Measurements from ENCODE around the gene RCOR1. TPM values are rescaled to one million over a fixed set of nuclear protein-coding genes. Genes with fewer than 3 reads are reported as not detected.
"Not testable (repeated sequence)": the region's sequence is repeated elsewhere in the genome, so short reads cannot be mapped to it uniquely, and the experiment has no call there.

RCOR1 gene
- total RNA-seq, 1 donor from 2014 or later = 21.9 TPM

DNA sequence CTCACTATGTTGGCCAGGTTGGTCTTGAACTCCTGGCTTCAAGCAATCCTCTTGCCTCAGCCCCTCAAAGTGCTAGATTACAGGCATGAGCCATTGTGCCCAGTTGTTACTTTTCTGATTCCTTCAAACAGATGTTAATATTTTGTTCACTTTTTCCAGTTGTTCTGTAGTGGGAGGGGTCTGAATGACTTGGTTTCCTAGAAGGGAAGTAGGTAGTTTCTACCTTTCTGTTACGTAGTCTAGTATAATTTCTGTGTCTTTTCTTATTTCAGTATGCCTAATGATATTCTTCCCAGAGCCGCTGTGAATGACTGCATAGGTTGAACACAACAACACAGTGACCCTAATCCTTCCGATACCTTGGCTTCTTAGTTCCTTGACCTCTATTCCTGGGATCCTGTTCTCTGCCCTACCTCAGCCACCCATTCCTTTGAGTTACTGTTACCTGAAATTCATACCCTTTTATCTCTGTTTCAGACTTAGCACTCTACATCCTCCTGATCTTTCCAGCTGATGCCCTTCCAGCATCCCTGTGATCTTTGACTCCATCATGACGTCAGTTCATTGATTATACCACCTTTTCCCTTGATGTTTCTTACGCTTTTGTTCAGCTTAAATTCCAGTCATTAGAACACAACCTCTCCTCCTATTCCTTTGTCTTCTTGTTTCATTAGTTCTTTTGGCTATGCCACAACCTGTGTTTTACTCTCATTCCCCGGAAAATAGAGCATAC is 33.3 kb downstream of the RCOR1 start:
- no peak for DNase-seq (ENCODE audit: low spot score)

DNA sequence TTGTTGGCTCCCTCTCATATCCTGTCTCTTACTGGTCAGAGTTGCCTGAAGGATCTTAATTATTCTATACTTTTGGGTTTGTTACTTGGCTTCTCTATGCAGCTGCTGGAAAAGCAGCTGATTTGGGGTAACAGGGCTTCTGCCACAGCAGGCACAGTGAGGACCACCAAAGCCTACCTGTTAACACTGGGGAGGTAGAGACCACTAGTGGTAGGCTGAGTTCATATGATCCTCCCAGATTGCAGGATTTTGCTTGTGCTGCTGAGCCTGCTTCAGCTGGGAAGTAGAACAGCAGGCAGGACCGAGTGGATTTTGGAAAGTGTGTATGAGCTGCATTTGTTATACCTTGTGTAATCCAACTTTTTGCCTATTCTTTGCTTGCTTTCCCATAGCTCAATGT is 34.1 kb downstream of the RCOR1 start:
- no peak for DNase-seq (ENCODE audit: low spot score)

DNA sequence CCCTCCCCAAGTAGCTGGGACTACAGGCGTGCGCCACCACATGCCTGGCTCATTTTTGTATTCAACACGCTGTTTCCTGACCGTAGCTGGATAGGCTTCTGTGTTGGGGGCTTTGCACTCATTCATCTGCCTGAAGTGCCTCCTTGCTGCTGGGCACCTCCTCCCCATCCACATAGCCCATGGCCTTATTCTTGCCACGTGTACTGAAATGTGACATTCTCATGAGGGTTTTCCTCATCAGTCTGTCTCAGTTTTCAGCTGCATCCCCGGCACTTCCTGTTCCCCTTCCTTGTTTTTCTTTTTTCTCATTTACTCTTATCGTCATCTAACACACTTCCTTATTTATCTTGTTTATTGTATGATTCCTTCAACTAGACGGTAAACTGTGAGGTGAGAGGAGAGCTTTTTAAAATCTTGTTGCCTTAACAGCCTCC is 36.6 kb downstream of the RCOR1 start:
- DNase-seq (ENCODE audit: low spot score) = no peak

DNA sequence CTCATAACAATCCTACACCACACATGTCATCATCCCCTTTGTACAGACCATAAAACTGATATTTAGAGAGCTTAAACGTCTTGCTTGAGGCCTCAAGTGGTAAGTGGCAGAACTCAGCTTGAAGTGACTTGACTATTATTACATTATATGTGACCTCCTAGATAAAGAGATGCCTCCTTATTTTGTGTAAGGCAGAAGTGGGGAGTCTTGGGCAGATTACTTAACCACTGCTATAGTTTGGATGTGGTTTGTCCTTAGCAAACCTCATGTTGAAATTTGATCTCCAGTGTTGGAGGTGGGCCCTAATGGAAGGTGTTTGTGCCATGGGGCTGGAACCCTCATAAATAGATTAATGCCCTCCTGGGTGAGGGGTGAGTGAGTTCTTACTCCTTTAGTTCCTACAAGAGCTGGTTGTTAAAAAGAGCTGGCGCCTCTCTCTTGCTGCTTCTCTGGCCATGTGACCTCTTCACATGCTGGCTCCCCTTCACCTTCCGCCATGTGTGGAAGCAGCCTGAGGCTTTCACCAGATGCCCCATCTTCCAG is 37.4 kb downstream of the RCOR1 start:
- DNase-seq (ENCODE audit: low spot score) = no peak

DNA sequence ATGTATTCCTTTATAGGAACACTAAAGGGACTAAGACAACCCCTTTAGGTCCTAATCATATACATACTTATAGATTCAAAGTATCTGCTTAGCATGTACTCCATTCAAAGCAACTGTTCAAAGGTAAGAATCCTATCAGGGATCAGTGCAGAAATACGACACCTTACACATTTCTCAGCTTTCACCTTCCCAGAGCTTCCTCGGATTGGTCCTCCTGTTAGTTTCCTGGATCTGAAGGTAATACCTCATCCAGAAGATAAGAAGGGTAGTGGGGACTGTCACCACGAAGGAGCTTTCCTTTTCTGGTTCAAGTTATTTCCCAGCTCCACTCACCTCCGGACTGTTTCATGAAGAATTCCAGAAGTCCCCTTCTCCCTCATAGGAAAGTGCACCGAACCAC is 38.0 kb downstream of the RCOR1 start:
- no peak for DNase-seq (ENCODE audit: low spot score)

DNA sequence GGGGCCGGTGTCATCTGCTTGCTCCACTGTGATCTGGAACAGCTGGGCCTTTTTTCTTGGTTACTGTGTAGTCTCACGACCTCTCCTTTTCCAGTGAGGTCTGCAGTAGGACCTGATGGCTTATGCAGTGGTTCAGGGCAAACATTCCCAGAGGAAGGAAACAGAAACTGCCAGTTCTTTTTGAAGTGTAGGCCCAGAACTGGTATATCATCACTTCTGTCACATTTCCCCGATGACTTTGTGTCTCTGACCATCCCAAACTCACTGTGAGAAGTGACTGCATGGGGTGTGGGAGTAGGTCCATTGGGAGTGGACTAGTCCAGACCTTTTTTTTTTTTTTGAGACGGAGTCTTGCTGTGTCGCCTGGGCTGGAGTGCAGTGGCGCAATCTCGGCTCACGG is 38.4 kb downstream of the RCOR1 start:
- DNase-seq (ENCODE audit: low spot score) = no peak

DNA sequence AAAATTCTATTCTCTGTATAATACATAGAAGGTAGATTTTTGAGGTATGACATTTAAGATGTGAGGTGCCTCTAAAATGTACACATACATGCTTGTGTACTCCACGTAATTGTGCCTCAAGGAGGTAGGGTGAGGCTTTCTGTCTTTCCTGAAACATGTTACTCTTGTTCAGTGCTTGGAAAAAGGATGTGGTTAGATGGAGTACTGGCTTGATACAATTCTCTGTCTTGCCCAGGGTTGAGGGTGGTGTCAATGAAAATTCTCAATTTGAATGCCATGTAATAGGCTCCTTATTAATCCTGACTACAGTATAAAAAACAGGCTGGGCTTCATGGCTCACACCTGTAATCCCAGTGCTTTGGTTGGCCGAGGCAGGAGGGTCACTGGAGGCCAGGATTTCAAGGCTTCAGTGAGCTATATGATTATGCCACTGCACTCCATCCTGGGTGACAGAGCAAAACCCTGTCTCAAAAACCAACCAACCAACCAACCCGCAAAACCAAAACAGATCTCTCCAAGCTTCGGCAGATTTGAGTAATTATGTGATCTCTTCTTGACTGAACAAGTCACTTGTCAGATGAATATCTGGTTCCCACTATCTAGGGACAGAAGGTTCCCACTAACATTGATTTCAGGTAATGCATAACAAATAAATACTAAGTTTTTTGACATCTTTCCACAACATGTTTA is 41.6 kb downstream of the RCOR1 start:
- no peak for DNase-seq (ENCODE audit: low spot score)

DNA sequence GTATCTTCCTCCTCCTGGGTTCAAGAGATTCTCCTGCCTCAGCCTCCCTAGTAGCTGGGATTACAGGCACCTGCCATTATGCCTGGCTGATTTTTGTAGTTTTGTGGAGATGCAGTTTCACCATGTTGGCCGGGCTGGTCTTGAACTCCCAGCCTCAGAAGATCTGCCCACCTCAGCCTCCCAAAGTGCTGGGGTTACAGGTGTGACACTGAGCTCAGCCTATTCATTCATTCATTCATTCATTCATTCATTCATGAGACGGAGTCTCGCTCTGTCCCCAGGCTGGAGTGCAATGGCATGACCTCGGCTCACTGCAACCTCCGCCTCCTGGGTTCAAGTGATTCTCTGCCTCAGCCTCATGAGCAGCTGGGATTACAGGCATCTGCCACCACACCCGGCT is 47.2 kb downstream of the RCOR1 start:
- DNase-seq (ENCODE audit: low spot score) = not testable (repeated sequence)

DNA sequence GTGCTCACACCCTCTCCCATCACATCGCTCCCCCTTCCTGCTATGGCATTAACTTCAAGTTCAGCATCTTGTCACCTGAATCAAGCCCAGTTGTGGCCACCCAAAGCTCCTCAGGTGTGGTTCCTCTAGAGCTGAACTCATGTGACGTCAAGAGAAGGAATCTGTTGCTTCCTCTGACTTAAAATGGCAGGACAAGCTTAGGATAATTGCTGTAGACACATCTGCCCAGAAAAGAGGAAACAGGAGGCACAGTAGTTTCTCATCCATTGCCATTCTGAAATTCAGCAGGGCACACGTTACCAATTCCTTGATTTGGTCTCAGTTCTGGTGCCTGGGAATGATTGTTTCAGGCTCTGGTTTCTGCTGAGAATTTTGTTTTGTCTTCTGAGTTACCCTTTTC is 52.1 kb downstream of the RCOR1 start:
- DNase-seq (ENCODE audit: low spot score) = no peak

DNA sequence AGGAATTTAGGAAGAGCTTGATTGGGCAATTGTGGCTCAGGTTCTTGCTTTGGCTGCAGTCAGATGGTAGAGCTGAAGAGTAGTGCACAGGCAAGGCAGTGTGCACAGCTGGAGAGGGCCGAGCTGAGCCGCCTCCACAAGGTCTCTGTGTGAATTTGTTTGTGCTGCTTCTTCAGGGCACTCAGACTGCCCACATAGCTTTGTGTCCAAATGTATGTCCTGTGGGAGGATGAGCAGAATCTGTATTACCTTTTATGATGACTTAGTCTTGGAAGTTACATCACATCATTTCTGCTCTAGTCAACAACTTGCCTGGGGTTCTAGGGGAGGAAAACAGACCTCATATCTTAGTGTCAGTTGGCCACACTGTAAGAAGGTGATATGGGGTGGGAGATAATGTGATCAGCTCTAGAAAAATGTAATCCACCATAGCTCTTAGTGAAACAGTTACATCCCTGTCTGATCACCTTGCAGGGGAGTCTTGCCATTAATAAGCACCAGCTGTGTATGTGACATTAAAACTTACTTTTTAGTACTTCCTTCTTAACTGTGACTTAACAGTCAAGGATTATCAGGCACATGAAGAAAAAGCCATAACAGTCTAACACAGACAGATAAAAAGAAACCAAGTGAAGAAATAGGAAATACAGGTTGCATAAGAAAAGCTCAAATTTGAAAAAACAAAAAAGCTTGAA is 53.4 kb downstream of the RCOR1 start:
- DNase-seq (ENCODE audit: low spot score) = no peak

DNA sequence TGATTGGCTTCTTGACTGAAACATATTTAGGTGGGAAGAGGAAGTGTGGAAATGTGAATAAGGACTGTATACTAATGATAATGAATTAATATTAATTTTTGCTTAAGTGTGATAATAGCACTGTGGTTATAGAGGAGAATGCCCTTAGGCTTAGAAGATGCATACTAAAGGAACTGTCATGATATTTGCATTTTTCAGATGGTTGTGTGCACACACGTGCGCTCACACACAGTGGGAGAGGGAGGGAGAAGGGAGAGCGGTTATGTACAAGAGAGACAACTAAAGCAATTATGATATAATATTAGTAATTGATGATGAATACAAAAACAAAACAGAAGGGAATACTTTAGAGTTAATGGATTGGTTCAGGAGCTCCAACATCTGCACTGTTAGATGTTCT is 54.2 kb downstream of the RCOR1 start:
- no peak for DNase-seq (ENCODE audit: low spot score)

DNA sequence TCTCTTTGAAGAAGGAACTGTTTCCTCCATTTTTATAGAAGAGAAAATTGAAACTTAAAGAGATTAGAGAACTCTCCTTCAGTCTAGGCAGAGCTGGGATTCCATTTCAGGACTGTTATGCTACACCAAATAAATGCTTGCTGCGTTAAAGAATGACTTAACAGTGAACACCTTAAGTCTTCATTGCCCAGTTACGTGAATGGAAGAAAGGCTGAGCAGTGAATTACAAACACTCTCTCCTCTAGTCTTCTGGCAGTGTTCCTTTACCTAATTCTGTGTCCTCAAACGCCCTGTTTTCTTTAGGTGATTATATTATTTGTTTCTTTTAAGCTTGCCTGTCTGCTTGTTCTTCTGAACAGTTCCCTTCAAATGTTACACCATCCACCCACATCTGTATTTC is 59.7 kb downstream of the RCOR1 start:
- DNase-seq (ENCODE audit: low spot score) = no peak

DNA sequence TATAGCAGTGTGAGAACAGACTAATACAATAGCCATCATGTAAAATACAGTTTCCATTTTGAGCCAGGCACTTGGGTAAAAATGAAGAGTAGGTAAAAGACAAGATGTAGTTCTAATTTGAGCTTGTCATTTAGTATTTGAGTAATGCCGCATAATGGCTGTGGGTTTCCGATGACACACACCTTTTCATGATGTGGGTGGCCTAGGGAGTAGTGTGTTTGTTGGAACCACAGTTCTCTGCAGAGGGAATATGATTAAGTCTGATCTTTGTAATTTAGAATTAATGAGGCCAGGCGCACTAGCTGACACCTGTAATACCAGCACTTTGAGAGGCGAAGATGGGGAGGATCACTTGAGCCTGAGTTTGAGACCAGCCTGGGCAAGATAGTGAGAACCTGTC is 61.8 kb downstream of the RCOR1 start:
- DNase-seq (ENCODE audit: low spot score) = no peak

DNA sequence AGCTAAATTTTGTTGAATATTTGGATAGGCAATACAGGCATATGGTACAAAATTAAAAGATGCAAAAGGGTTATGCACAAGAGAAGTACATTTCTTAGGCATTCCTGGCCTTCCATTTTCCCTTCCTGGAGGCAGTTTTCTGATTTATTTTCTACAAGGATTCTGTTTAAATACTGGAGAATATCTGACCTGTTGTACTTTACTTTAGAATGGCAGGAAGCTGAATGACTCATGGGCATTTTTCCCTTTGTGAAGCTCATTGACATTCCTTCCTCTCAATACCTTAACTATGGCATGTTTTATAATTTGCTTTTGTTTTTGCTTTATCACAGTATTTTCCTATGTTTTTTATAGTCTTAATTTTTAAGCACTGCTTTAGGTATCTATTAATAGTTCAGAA is 62.7 kb downstream of the RCOR1 start:
- DNase-seq (ENCODE audit: low spot score) = no peak

DNA sequence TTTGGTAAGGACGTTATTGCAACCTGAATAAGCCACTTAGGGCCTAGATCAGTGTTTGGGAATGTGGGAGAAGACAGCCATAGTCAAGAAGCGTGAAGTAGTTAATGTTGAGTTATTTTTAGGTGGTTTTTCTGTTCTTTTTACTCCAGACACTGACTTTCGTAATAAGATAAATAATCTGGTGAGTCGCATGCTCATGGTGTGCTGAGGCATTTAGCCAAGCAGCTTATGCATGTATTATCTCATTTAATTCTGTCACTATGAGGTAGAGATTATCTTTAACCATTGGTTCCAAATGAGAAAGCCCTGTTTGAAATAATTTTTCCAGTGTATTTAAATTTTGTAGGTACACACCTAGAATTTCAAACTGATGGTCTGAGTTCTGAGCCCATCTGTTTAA is 67.3 kb downstream of the RCOR1 start:
- DNase-seq (ENCODE audit: low spot score) = no peak

DNA sequence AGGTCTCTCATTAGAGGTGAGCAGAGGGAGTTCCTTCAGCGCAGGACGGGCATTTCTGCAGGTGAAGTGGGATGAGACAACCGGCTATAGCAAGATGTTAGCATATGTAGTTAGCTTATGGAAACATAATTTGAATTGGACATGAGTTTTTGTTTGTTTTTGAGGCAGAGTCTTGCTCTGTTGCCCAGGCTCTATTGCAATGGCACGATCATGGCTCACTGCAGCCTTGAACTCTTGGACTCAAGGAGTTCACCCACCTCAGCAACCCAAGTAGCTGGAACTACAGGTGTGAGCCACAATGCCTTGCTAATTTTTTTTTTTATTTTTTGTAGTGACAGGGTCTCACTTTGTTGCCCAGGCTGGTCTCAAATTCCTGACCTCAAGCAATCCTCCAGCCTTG is 69.2 kb downstream of the RCOR1 start:
- DNase-seq (ENCODE audit: low spot score) = no peak

DNA sequence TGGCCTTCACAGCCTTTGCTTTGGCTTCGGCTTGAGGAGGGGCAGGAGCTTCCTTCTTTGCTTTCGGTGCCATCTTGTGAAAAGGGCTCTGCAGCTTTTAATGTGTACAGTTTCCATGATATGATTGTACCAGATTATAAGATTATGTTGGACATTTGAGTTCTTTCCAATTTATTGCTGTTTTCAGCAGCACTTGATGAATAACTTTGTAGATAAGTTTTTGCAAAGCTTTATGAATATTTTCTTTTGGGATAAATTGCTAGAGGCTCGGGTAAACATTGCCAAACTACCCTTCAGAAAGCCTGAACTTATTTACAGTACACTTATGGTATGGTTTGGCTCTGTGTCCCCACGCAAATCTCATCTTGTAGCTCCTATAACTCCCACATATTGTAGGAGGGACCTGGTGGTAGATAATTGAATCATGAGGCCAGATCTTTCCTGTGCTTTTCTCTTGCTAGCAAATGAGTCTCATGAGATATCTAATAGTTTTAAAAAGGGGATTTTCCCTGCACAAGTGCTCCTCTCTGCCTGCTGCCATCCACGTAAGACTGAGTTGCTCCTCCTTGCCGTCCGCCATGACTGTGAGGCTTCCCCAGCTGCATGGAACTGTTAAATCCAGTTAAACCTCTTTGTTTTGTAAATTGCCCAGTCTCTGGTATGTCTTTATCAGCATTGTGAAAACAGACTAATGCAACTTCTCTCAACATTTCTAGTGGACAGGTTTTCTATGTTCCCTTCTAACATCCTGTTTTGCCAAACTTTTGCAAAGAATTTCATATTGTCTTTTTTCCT is 70.4 kb downstream of the RCOR1 start:
- no peak for DNase-seq (ENCODE audit: low spot score)

DNA sequence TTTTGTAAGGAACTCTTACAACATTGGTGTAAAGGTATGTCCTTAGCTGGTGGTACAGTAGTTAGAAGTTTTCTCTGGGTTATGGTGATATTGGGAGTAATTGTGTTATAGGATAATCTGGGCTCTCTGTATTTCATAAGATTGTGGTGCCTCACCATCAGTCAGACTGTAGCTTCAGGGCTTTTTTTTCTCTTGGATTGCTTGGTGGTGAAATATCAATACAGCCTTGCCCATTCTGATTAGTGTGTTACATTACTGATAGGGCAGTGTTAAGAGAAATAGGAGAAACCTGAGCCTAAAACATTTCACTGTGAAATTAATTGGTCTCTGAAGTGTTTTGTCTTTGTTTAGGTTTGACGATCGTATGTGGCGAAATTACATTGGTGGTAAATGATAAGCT is 71.0 kb downstream of the RCOR1 start:
- DNase-seq (ENCODE audit: low spot score) = no peak

DNA sequence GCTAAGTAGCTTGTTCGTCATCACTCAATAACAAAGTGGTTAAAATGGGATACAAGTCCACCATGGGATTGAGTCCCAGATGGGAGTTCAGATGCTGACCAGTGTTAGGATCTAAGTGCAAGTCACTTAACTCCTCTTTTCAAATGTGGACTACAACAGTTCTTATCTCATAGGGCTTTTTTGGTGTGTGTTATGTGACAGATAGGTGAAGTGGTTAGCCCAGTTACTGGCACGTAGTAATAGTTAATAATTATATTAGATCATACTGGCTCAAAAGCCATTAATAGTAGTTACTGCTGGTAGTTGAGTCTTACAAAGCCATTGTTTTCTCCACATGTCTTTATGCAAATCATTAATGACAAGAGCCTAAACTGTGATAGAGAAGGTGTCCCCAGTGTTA is 73.2 kb downstream of the RCOR1 start:
- no peak for DNase-seq (ENCODE audit: low spot score)

DNA sequence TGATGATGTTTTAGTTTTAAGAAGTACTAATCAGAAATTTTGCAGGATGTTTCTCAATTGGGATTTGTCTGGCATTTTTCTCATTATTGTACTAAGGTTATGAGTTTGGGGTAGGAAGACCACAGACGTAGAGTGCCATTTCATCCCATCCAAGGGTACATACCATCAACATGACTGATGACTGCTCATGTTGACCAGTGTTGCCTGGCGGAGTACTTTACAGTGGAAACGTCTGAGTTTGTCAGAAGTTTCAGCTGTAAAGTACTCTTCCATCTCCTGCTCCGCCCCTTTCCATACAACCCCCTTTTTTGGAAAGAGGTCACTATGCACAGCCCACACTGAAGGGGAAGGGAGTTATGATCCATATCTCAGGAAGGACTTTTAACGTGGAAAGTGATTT is 74.2 kb downstream of the RCOR1 start:
- DNase-seq (ENCODE audit: low spot score) = no peak

DNA sequence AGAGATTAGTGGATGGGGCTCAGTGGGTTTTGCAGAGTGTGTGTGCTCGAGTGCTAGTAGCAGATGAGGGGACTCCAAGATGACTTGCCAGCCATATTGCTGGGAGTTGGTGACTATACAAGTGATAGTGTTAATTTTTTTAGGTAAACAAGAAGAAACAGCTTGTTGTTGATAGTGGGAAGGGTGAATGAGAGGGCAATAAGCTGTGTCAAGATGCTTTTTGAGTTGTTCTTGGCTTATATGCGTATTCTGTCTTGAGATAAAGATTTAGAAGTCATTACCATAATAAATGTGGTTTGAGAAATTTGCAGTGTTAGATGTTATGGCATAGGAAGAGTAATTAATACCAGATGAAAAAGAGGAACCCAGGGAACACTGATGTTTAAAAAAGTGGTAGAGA is 75.3 kb downstream of the RCOR1 start:
- DNase-seq (ENCODE audit: low spot score) = no peak

All from mesenteric fat pad (tissue), 1 donor.